Lung (tissue), 12 donors: ENCODE results near the gene LENG8. TPM values are rescaled to one million over a fixed set of nuclear protein-coding genes. Genes with fewer than 3 reads are reported as not detected.

Experiments
- ATAC-seq: fragments of 200-7000 bp; cut with Tn5 transposase; one replicate; pipeline ENCODE4 v1.9.1; 2020; ENCODE audit warnings: moderate number of reproducible peaks; ENCODE audit not compliant: insufficient read depth, low FRiP score
- DNase-seq, 3 donors: peaks; one replicate each; pipeline ENCODE4 v3.0.0-alpha.2; 2013 to 2017
- H3K27ac ChIP-seq, 2 donors: one replicate each; pipeline ENCODE4 v1.5.1; 2013; ENCODE audit warnings: mild to moderate bottlenecking in 2 of 2, moderate library complexity in 2 of 2, control low read depth in 1 of 2, inconsistent platforms in 1 of 2, low read depth in 1 of 2, low read length in 1 of 2
- H3K27me3 ChIP-seq, 3 donors: one replicate each; pipeline ENCODE4 v1.5.1; 2013; ENCODE audit warnings: low read length in 2 of 3; ENCODE audit not compliant: control insufficient read depth in 3 of 3, insufficient read depth in 3 of 3
- H3K36me3 ChIP-seq, 4 donors: one replicate each; pipeline ENCODE4 v1.5.1; 2013; ENCODE audit warnings: low read length in 4 of 4, mild to moderate bottlenecking in 1 of 4, moderate library complexity in 1 of 4; ENCODE audit not compliant: control insufficient read depth in 4 of 4, insufficient read depth in 4 of 4
- H3K4me1 ChIP-seq, 5 donors: one replicate each; pipeline ENCODE4 v1.5.1; 2013; ENCODE audit warnings: low read length in 5 of 5, mild to moderate bottlenecking in 2 of 5, moderate library complexity in 1 of 5; ENCODE audit not compliant: control insufficient read depth in 5 of 5, insufficient read depth in 5 of 5
- H3K4me3 ChIP-seq: one replicate; pipeline ENCODE4 v1.5.1; 2013; ENCODE audit warnings: mild to moderate bottlenecking, control low read depth, moderate library complexity
- H3K9ac ChIP-seq, 2 donors: one replicate each; pipeline ENCODE4 v1.5.1; 2013; ENCODE audit warnings: low read length in 2 of 2, control low read depth in 1 of 2; ENCODE audit not compliant: insufficient read depth in 1 of 2
- H3K9me3 ChIP-seq, 4 donors: one replicate each; pipeline ENCODE4 v1.5.1; 2013; ENCODE audit warnings: low read length in 3 of 4, mild to moderate bottlenecking in 1 of 4, moderate library complexity in 1 of 4; ENCODE audit not compliant: control insufficient read depth in 4 of 4, insufficient read depth in 3 of 4
- CTCF ChIP-seq: IDR thresholded peaks from 2 replicates; pipeline ENCODE4 v1.5.1; 2012; ENCODE audit warnings: mild to moderate bottlenecking; ENCODE audit errors: control extremely low read depth, extremely low read depth
- WGBS, 2 donors: extraction: QIAGEN DNeasy Blood & Tissue Kit; methylation state at CpG; one replicate each; pipeline ENCODE4 v1.1.7; 2013; 5-methylcytosine and 5-hydroxymethylcytosine counted together
- polyA plus RNA-seq, 2 donors: library from polyadenylated mRNA; stranded (reverse); fragments of 200-250 nt; gene quantifications; one replicate each; pipeline ENCODE4 v1.2.1, GENCODE V29; 2013
- total RNA-seq, 2 donors: library from RNA; depleted of rRNA in 1 of 2; stranded (reverse); fragments of >200 nt in 1 of 2; gene quantifications; one replicate each; pipeline ENCODE4 v1.2.1, GENCODE V29; 2014 to 2021
- donor health status: control.
- donor health status: control.
- donor health status: Bipolar disorder and iron deficiency.
- donor health status: healthy.
- donor health status: DM: yes; HTN: yes; CAD: no.

The LENG8 gene
- total and polyA plus RNA-seq, 4 donors: 75.1 to 199 (median 113) TPM

DNA sequence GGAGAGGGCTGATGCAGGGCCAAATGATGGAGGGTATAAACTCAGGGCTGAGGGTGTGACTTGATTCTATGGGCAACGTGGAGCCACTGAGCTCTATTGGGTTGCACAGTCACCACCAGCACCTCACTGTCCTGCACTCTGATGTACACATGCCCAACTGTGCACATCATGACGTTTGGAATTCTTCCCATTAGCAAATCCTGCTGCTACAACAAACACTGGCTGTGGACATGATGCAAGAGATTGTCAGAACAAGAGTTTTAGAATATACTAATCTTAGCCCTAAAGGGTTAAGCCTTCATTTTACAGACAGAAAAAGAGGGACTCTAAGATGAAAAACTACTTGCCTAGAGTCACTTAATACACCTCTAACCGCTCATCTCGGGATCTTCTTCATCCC, 36.1 kb upstream of the LENG8 start:
- DNase-seq (no peak), ATAC-seq (no peak)
- H3K36me3 ChIP-seq: no peaks in the 10 kb centered on the region
- WGBS, 2 donors: 75 to 87% methylated on average over 4 of the region's 4 CpGs
- H3K27ac ChIP-seq: no peak overlapping the region
- H3K9ac ChIP-seq: no peak overlapping the region
- TF ChIP-seq CTCF: no peak
- H3K4me1 ChIP-seq: peaks cover 0 to 10% (median under 1%) of the 10 kb centered on the region in 5 donors
- H3K4me3 ChIP-seq: no peak overlapping the region
- peaks cover 0 to 7% (median 0%) of the 10 kb centered on the region in 4 donors for H3K9me3 ChIP-seq
- peaks cover 4 to 31% (median 31%) of the 10 kb centered on the region in 3 donors for H3K27me3 ChIP-seq

- H3K36me3 ChIP-seq: no peaks in the 10 kb centered on the region
- DNase-seq: no peak
- H3K4me1 ChIP-seq: peaks cover 0 to 12% (median 4%) of the 10 kb centered on the region in 5 donors
- H3K4me3 ChIP-seq: no peak overlapping the region
- H3K9me3 ChIP-seq: peaks cover 0 to 7% (median 0%) of the 10 kb centered on the region in 4 donors
- no peak for TF ChIP-seq CTCF
- no peak overlapping the region for H3K9ac ChIP-seq
- peaks cover 7 to 31% (median 31%) of the 10 kb centered on the region in 3 donors for H3K27me3 ChIP-seq
- ATAC-seq: no peak
- 87 to 95% methylated on average over 4 of the region's 4 CpGs for WGBS, 2 donors
- no peak overlapping the region for H3K27ac ChIP-seq
Measured at GRCh38 chr19:54414156-54414555, 34.8 kb upstream of the LENG8 start.

- Histone ChIP-seq H3K27ac (no peak within 1 kb of the TSS), H3K4me3 (no peak within 1 kb of the TSS), H3K36me3 (no peaks in the 10 kb centered on the region), H3K4me1 (peaks cover 0 to 17% (median 4%) of the 10 kb centered on the region in 5 donors), H3K9ac (no peak within 1 kb of the TSS), H3K27me3 (peaks cover 8 to 32% (median 31%) of the 10 kb centered on the region in 3 donors), H3K9me3 (peaks cover 0 to 7% (median 0%) of the 10 kb centered on the region in 4 donors)
- no peak for TF ChIP-seq CTCF
- 4% methylated on average over 58 to 63 of the region's 68 CpGs for WGBS, 2 donors
- ATAC-seq: no peak
- no peak for DNase-seq
Measured at GRCh38 chr19:54415208-54415900, 33.6 kb upstream of the LENG8 start, which contains the start of gene TTYH1. Gene TTYH1 (plus strand): TSS chr19:54415464. CDS start chr19:54415553, 89 bp downstream.
